Osteocyte (in vitro differentiated cells): Measurements from ENCODE around the gene FMR1. TPM values are rescaled to one million over a fixed set of nuclear protein-coding genes. Genes with fewer than 3 reads are reported as not detected.

Experiments used
- DNase-seq: peaks from one replicate; pipeline ENCODE4 v3.0.0; 2021; ENCODE audit warnings: mixed read lengths; ENCODE audit not compliant: unreplicated experiment; ENCODE audit errors: extremely low spot score
- H3K27ac Mint-ChIP-seq: one replicate; pipeline ENCODE4 v1.8.0; 2021; ENCODE audit warnings: mild to moderate bottlenecking, mixed read lengths; ENCODE audit not compliant: unreplicated experiment
- H3K27me3 Mint-ChIP-seq: one replicate; pipeline ENCODE4 v1.8.0; 2021; ENCODE audit warnings: mixed read lengths; ENCODE audit not compliant: unreplicated experiment
- H3K36me3 Mint-ChIP-seq: one replicate; pipeline ENCODE4 v1.8.0; 2021; ENCODE audit warnings: mixed read lengths; ENCODE audit not compliant: unreplicated experiment
- H3K4me1 Mint-ChIP-seq: one replicate; pipeline ENCODE4 v1.8.0; 2021; ENCODE audit warnings: mixed read lengths; ENCODE audit not compliant: unreplicated experiment
- H3K4me3 Mint-ChIP-seq: one replicate; pipeline ENCODE4 v1.8.0; 2021; ENCODE audit warnings: mild to moderate bottlenecking, moderate library complexity, mixed read lengths; ENCODE audit not compliant: unreplicated experiment
- H3K9me3 Mint-ChIP-seq: one replicate; pipeline ENCODE4 v1.8.0; 2021; ENCODE audit warnings: mixed read lengths; ENCODE audit not compliant: unreplicated experiment
- total RNA-seq: library from RNA; stranded (reverse); gene quantifications from 2 replicates; pipeline ENCODE4 v1.2.1, GENCODE V29; 2021
- TF ChIP-seq, protein P1 (sequence below): fragments of 200-600 bp; sonication (generic); IDR thresholded peaks from 2 replicates; pipeline ENCODE4 v1.5.0; 2021; ENCODE audit warnings: antibody characterized with exemption, mild to moderate bottlenecking, moderate library complexity

The FMR1 gene
- total RNA-seq, 1 donor from 2014 or later: 59.8 TPM

DNA sequence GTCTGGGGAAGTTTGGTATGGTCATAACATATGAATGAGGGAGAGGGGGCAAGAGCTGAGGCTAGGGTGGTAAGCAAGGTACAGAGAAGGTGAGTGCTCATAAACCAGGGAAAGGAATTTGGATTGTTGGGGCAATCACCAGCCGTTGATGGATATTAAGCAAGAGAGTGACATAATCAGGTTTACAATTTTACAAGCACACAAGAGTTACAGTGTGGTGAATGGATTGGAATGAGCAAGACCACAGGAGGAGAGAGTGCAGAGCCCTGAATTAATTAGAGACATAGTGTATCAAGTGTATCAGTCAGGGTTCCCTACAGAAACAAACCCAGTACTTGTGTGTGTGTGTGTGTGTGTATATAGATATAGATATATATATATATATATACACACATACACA is 50.8 kb downstream of the FMR1 start:
- H3K27me3 Mint-ChIP-seq: no peaks in the 10 kb centered on the region

DNA sequence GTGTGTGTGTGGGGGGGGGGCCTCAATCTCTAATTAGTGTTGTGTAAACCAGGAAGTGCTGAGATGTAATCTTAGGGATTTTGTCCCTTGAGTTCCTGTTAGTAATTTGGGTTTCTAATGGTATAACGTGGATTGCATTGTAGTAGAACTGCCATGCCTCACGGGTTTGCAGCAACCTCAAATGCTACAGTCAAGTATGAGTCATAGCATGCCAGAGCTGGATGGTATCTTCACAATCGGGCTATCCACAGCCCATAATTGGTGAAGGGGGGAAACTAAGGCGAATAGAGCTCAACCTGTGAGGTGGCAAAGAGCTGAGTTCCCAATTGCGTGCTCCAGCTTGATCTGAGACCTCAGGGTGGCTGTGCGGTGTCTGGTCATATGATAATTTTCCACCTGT is 67.2 kb downstream of the FMR1 start:
- H3K4me1 Mint-ChIP-seq: no peaks in the 10 kb centered on the region
- no peak overlapping the region for H3K4me3 Mint-ChIP-seq
- H3K27me3 Mint-ChIP-seq: no peaks in the 10 kb centered on the region
- DNase-seq: no peak
- no peak overlapping the region for H3K27ac Mint-ChIP-seq
- H3K9me3 Mint-ChIP-seq: peaks cover 19% of the 10 kb centered on the region
- H3K36me3 Mint-ChIP-seq: no peaks in the 10 kb centered on the region
- TF ChIP-seq, protein P1, sequence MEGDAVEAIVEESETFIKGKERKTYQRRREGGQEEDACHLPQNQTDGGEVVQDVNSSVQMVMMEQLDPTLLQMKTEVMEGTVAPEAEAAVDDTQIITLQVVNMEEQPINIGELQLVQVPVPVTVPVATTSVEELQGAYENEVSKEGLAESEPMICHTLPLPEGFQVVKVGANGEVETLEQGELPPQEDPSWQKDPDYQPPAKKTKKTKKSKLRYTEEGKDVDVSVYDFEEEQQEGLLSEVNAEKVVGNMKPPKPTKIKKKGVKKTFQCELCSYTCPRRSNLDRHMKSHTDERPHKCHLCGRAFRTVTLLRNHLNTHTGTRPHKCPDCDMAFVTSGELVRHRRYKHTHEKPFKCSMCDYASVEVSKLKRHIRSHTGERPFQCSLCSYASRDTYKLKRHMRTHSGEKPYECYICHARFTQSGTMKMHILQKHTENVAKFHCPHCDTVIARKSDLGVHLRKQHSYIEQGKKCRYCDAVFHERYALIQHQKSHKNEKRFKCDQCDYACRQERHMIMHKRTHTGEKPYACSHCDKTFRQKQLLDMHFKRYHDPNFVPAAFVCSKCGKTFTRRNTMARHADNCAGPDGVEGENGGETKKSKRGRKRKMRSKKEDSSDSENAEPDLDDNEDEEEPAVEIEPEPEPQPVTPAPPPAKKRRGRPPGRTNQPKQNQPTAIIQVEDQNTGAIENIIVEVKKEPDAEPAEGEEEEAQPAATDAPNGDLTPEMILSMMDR: no peak

More for the DNA sequence above, 50.8 kb downstream of the FMR1 start:
- Mint-ChIP-seq H3K4me1 (no peaks in the 10 kb centered on the region), H3K4me3 (no peak overlapping the region), H3K9me3 (peaks cover 24% of the 10 kb centered on the region), H3K36me3 (no peaks in the 10 kb centered on the region), H3K27ac (no peak overlapping the region)
- TF ChIP-seq, protein P1: no peak
- DNase-seq: no peak

DNA sequence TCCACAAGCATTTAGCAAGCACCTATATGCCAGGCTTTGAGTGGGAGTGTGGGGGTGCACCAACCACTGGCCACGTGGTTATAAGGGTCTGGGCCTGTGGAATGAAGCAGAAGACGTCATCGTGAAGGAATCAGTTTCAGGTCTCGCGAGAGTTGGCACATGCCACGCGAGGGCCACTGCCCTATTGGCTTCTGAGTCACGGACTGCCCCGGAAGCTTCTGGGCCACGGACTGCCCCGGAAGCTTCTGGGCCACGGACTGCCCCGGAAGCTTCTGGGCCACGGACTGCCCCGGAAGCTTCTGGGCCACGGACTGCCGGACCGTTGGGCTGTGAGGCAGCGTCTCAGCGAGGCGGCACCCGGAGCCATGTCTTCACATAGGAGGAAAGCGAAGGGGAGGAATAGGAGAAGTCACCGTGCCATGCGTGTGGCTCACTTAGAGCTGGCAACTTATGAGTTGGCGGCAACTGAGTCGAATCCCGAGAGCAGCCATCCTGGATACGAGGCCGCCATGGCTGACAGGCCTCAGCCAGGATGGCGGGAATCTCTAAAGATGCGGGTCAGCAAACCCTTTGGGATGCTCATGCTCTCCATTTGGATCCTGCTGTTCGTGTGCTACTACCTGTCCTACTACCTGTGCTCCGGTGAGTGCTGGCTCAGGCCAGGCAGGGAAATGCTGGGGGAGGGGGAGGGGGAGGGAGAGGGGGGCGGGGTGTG is 69.5 kb downstream of the FMR1 start, which contains the start of gene FMR1NB:
Gene FMR1NB, plus strand, starts transcription at position 300 of the 715 bp plus-strand sequence. Its CDS starts 66 bp downstream, at position 366.
- peaks cover 15% of the 10 kb centered on the region for H3K9me3 Mint-ChIP-seq

More for the DNA sequence above, 69.5 kb downstream of the FMR1 start, which contains the start of gene FMR1NB:
- TF ChIP-seq, protein P1: no peak
- Mint-ChIP-seq H3K4me3 (no peak within 1 kb of the TSS), H3K36me3 (no peaks in the 10 kb centered on the region), H3K27me3 (no peaks in the 10 kb centered on the region), H3K4me1 (no peaks in the 10 kb centered on the region), H3K27ac (no peak within 1 kb of the TSS)
- no peak for DNase-seq

Other genes starting within 250 kb of the FMR1 start
- not detected in 2 replicates for gene FMR1NB, start 69.4 kb downstream of the FMR1 start, total RNA-seq